ENCODE results near the gene ADGRE1. TPM values are rescaled to one million over a fixed set of nuclear protein-coding genes. Genes with fewer than 3 reads are reported as not detected.

ADGRE1 gene
- total and polyA plus RNA-seq, 2 of the 8 experiments (the other 6 are each of a cell fraction or from before 2014, with no cell fraction given), result not detected

- TF ChIP-seq NRF1 (IDR thresholded peaks at IDR 0.05; ENCODE audit: low read depth, low read length) (no peak), RNF2 (IDR thresholded peaks at IDR 0.05; ENCODE audit: borderline replicate concordance, low read depth, low read length, missing control alignments, poor library complexity, severe bottlenecking) (no peak)
Measured at GRCh38 chr19:6875218-6875617, 12.2 kb upstream of the ADGRE1 start (continued).

Measured in H1 (cell line).